Hepatocyte (in vitro differentiated cells): Measurements from ENCODE around the gene ZNF75A.

ENCODE experiments used
- CTCF ChIP-seq: fragments of 200-600 bp; sonication (generic); IDR thresholded peaks from 2 replicates; pipeline ENCODE4 v1.5.1; 2016; ENCODE audit warnings: antibody characterized with exemption, mild to moderate bottlenecking; ENCODE audit not compliant: poor library complexity
- EZH2 ChIP-seq: fragments of 200-600 bp; sonication (generic); IDR thresholded peaks from 2 replicates; pipeline ENCODE4 v1.6.1; 2016; ENCODE audit warnings: antibody characterized with exemption, mild to moderate bottlenecking, borderline replicate concordance

GRCh38 chr16:3282730-3283542 is 22.4 kb upstream of the ZNF75A start, which contains the start of gene ZNF263:
- TF ChIP-seq CTCF: no peak
- TF ChIP-seq EZH2: no peak
